Liver (tissue), 9 donors: ENCODE measurements around the gene ACTN4. TPM values are rescaled to one million over a fixed set of nuclear protein-coding genes. Genes with fewer than 3 reads are reported as not detected.

Experiments
- DNase-seq: peaks from one replicate; pipeline ENCODE4 v3.0.0-alpha.2; 2017; ENCODE audit warnings: low spot score
- H3K27ac ChIP-seq, 2 donors: one replicate each; pipeline ENCODE4 v1.7.0; 2013; ENCODE audit warnings: inconsistent platforms in 2 of 2, low read length in 2 of 2, control low read depth in 1 of 2, low read depth in 1 of 2, mild to moderate bottlenecking in 1 of 2
- H3K27me3 ChIP-seq, 4 donors: one replicate each; pipeline versions ENCODE4 v1.6.1 to v1.7.0; 2013; ENCODE audit warnings: low read length in 3 of 4, inconsistent platforms in 1 of 4, mild to moderate bottlenecking in 1 of 4, moderate library complexity in 1 of 4; ENCODE audit not compliant: control insufficient read depth in 4 of 4, insufficient read depth in 4 of 4
- H3K36me3 ChIP-seq, 4 donors: one replicate each; pipeline versions ENCODE4 v1.6.1 to v1.7.0; 2013; ENCODE audit warnings: low read length in 3 of 4, mild to moderate bottlenecking in 3 of 4, low read depth in 1 of 4, moderate library complexity in 1 of 4; ENCODE audit not compliant: control insufficient read depth in 4 of 4, insufficient read depth in 3 of 4
- H3K4me1 ChIP-seq, 4 donors: one replicate each; pipeline versions ENCODE4 v1.6.1 to v1.7.0; 2013; ENCODE audit warnings: low read length in 3 of 4, mild to moderate bottlenecking in 3 of 4, moderate library complexity in 1 of 4; ENCODE audit not compliant: control insufficient read depth in 4 of 4, insufficient read depth in 4 of 4
- H3K4me3 ChIP-seq, 3 donors: one replicate each; pipeline versions ENCODE4 v1.6.1 to v1.7.0; 2013; ENCODE audit warnings: low read length in 3 of 3, control low read depth in 1 of 3, low read depth in 1 of 3, mild to moderate bottlenecking in 1 of 3
- H3K9ac ChIP-seq, 2 donors: one replicate each; pipeline ENCODE4 v1.7.0; 2013; ENCODE audit warnings: low read length in 2 of 2, mild to moderate bottlenecking in 2 of 2, moderate library complexity in 2 of 2, control low read depth in 1 of 2, low read depth in 1 of 2
- H3K9me3 ChIP-seq, 4 donors: one replicate each; pipeline versions ENCODE4 v1.6.1 to v1.7.0; 2013; ENCODE audit warnings: low read length in 3 of 4; ENCODE audit not compliant: control insufficient read depth in 4 of 4
- EGR1 ChIP-seq, 2 donors: IDR thresholded peaks; 2 replicates each; pipeline ENCODE4 v1.6.1; 2016 to 2018; ENCODE audit warnings: antibody characterized with exemption in 2 of 2, low read depth in 2 of 2
- FOXA2 ChIP-seq: IDR thresholded peaks from 2 replicates; pipeline ENCODE4 v1.6.1; 2016; ENCODE audit warnings: antibody characterized with exemption
- GABPA ChIP-seq, 2 donors: IDR thresholded peaks in 1 of 2; conservative IDR thresholded peaks in 1 of 2; 2 replicates each; pipeline ENCODE4 v1.6.1; 2016; ENCODE audit warnings: antibody characterized with exemption in 2 of 2, mild to moderate bottlenecking in 1 of 2, moderate library complexity in 1 of 2
- HNF4A ChIP-seq, 2 donors: conservative IDR thresholded peaks; 2 replicates each; pipeline ENCODE4 v1.6.1; 2016; ENCODE audit warnings: antibody characterized with exemption in 2 of 2, mild to moderate bottlenecking in 2 of 2
- HNF4G ChIP-seq: IDR thresholded peaks from 2 replicates; pipeline ENCODE4 v1.6.1; 2016; ENCODE audit warnings: antibody characterized with exemption
- JUND ChIP-seq, 2 donors: IDR thresholded peaks; 2 replicates each; pipeline ENCODE4 v1.6.1; 2016; ENCODE audit warnings: antibody characterized with exemption in 2 of 2
- NR2F2 ChIP-seq: IDR thresholded peaks from 2 replicates; pipeline ENCODE4 v1.6.1; 2016; ENCODE audit warnings: antibody characterized with exemption
- RAD21 ChIP-seq, 2 donors: IDR thresholded peaks; 2 replicates each; pipeline ENCODE4 v1.6.1; 2016; ENCODE audit warnings: antibody characterized with exemption in 2 of 2, mild to moderate bottlenecking in 2 of 2
- RXRA ChIP-seq, 2 donors: IDR thresholded peaks; 2 replicates each; pipeline ENCODE4 v1.6.1; 2017 to 2018; ENCODE audit warnings: antibody characterized with exemption in 2 of 2, mild to moderate bottlenecking in 1 of 2
- SP1 ChIP-seq: IDR thresholded peaks from 2 replicates; pipeline ENCODE4 v1.6.1; 2018; ENCODE audit warnings: antibody characterized with exemption, mild to moderate bottlenecking
- TAF1 ChIP-seq: conservative IDR thresholded peaks from 2 replicates; pipeline ENCODE4 v1.6.1; 2016; ENCODE audit warnings: antibody characterized with exemption, mild to moderate bottlenecking
- YY1 ChIP-seq: IDR thresholded peaks from 2 replicates; pipeline ENCODE4 v1.6.1; 2016; ENCODE audit warnings: antibody characterized with exemption, mild to moderate bottlenecking
- WGBS: extraction: QIAGEN DNeasy Blood & Tissue Kit; methylation state at CpG from one replicate; pipeline ENCODE4 v1.1.7; 2013; 5-methylcytosine and 5-hydroxymethylcytosine counted together
- polyA plus RNA-seq, 2 donors: library from polyadenylated mRNA; stranded (reverse) in 1 of 2; unstranded in 1 of 2; fragments of 200-250 nt in 1 of 2; fragments of >200 nt in 1 of 2; fragmentation: Nextera tagmentation in 1 of 2; extraction: Ambion mirVana in 1 of 2; gene quantifications; one replicate each; pipeline versions ENCODE4 v1.2.1 to v1.2.3, GENCODE V29; 2013 to 2015
- total RNA-seq, 2 donors: library from RNA; depleted of rRNA; stranded (reverse); fragments of >200 nt; gene quantifications; one replicate each; pipeline ENCODE4 v1.2.3, GENCODE V29; 2014
- TF ChIP-seq, protein P1 (sequence below): IDR thresholded peaks from 2 replicates; pipeline ENCODE4 v1.6.1; 2016; ENCODE audit warnings: antibody characterized with exemption, mild to moderate bottlenecking
- TF ChIP-seq, protein P2 (sequence below): IDR thresholded peaks from 2 replicates; pipeline ENCODE4 v1.6.1; 2016; ENCODE audit warnings: antibody characterized with exemption
- TF ChIP-seq, protein P3 (sequence below): IDR thresholded peaks from 2 replicates; pipeline ENCODE4 v1.6.1; 2016; ENCODE audit warnings: antibody characterized with exemption
- TF ChIP-seq, protein P4 (sequence below): fragments of 150-350 bp; IDR thresholded peaks from 2 replicates; pipeline ENCODE4 v1.5.1; 2017; ENCODE audit warnings: improper control_type of control experiment, low read depth, low read length; ENCODE audit not compliant: missing input control
- TF ChIP-seq, protein P5 (sequence below): IDR thresholded peaks from 2 replicates; pipeline ENCODE4 v1.6.1; 2016; ENCODE audit warnings: antibody characterized with exemption
- donor health status: healthy.
- donor health status: healthy.
- donor health status: healthy.
- donor health status: healthy.
- donor health status: healthy.

Gene ACTN4
- total and polyA plus RNA-seq, 4 donors: 35.4 to 164 (median 98.7) TPM

DNA sequence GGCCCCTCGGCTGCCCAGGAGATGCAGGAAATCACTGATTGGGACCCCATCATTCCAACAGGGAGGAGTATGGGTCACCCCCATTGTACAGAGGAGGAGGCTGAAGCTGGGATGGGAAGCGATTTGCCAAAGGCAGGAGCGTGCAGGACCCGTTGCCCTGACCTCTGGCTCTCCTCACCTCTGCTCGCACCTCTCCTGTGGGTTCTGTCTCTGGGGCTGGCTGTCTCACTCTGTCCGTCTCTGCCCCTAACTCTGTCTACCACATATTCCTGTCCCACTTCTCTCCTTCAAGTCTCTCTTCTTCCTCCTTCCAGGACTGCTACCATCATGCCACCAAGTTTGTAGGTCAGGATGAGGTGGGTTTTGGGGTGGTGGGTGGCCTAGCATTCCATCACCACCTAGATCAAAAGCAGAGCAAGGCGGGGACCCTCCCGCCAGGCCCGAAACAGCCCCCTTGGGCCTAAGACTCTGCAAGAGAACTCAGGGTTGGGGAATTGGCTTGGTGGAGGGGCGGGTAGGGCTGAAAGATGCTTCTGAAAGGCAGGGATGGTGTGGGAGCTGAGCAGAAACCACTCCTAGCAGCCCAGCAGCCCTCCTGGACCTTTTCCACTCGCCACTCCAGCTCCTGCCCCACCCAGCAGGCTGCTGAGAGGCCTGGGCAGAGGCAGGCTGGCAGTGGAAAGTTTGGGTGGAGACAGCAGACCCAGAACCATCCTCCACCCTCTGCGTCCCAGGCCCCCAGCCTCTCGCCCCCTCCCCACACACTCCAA lies 126.9 kb downstream of the ACTN4 start:
- DNase-seq: no peak
- no peak overlapping the region for H3K27ac ChIP-seq
- 84% methylated on average over 13 of the region's 13 CpGs for WGBS
- no peaks in the 10 kb centered on the region for H3K9me3 ChIP-seq
- H3K27me3 ChIP-seq: no peaks in the 10 kb centered on the region
- no peaks in the 10 kb centered on the region for H3K36me3 ChIP-seq
- H3K4me1 ChIP-seq: peaks cover 0 to 1% (median 0%) of the 10 kb centered on the region in 4 donors
- TF ChIP-seq HNF4G (no peak), NR2F2 (no peak), FOXA2 (no peak), RXRA (IDR thresholded peaks at IDR 0.05) (no peak), GABPA (IDR thresholded peaks at IDR 0.05 in 1 of 2, conservative IDR thresholded peaks at IDR 0.05 in 1 of 2) (no peak), EGR1 (IDR thresholded peaks at IDR 0.05; ENCODE audit: low read depth in 2 of 2) (no peak), JUND (IDR thresholded peaks at IDR 0.05) (no peak), HNF4A (conservative IDR thresholded peaks at IDR 0.05) (no peak), TAF1 (no peak), SP1 (no peak), YY1 (no peak)
- TF ChIP-seq, protein P1, sequence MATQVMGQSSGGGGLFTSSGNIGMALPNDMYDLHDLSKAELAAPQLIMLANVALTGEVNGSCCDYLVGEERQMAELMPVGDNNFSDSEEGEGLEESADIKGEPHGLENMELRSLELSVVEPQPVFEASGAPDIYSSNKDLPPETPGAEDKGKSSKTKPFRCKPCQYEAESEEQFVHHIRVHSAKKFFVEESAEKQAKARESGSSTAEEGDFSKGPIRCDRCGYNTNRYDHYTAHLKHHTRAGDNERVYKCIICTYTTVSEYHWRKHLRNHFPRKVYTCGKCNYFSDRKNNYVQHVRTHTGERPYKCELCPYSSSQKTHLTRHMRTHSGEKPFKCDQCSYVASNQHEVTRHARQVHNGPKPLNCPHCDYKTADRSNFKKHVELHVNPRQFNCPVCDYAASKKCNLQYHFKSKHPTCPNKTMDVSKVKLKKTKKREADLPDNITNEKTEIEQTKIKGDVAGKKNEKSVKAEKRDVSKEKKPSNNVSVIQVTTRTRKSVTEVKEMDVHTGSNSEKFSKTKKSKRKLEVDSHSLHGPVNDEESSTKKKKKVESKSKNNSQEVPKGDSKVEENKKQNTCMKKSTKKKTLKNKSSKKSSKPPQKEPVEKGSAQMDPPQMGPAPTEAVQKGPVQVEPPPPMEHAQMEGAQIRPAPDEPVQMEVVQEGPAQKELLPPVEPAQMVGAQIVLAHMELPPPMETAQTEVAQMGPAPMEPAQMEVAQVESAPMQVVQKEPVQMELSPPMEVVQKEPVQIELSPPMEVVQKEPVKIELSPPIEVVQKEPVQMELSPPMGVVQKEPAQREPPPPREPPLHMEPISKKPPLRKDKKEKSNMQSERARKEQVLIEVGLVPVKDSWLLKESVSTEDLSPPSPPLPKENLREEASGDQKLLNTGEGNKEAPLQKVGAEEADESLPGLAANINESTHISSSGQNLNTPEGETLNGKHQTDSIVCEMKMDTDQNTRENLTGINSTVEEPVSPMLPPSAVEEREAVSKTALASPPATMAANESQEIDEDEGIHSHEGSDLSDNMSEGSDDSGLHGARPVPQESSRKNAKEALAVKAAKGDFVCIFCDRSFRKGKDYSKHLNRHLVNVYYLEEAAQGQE: no peak
- TF ChIP-seq, protein P2, sequence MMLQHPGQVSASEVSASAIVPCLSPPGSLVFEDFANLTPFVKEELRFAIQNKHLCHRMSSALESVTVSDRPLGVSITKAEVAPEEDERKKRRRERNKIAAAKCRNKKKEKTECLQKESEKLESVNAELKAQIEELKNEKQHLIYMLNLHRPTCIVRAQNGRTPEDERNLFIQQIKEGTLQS: no peak
- TF ChIP-seq, protein P3, sequence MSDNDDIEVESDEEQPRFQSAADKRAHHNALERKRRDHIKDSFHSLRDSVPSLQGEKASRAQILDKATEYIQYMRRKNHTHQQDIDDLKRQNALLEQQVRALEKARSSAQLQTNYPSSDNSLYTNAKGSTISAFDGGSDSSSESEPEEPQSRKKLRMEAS: no peak
- TF ChIP-seq, protein P4, sequence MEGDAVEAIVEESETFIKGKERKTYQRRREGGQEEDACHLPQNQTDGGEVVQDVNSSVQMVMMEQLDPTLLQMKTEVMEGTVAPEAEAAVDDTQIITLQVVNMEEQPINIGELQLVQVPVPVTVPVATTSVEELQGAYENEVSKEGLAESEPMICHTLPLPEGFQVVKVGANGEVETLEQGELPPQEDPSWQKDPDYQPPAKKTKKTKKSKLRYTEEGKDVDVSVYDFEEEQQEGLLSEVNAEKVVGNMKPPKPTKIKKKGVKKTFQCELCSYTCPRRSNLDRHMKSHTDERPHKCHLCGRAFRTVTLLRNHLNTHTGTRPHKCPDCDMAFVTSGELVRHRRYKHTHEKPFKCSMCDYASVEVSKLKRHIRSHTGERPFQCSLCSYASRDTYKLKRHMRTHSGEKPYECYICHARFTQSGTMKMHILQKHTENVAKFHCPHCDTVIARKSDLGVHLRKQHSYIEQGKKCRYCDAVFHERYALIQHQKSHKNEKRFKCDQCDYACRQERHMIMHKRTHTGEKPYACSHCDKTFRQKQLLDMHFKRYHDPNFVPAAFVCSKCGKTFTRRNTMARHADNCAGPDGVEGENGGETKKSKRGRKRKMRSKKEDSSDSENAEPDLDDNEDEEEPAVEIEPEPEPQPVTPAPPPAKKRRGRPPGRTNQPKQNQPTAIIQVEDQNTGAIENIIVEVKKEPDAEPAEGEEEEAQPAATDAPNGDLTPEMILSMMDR: no peak
- H3K9ac ChIP-seq: no peak overlapping the region
- no peak overlapping the region for H3K4me3 ChIP-seq

DNA sequence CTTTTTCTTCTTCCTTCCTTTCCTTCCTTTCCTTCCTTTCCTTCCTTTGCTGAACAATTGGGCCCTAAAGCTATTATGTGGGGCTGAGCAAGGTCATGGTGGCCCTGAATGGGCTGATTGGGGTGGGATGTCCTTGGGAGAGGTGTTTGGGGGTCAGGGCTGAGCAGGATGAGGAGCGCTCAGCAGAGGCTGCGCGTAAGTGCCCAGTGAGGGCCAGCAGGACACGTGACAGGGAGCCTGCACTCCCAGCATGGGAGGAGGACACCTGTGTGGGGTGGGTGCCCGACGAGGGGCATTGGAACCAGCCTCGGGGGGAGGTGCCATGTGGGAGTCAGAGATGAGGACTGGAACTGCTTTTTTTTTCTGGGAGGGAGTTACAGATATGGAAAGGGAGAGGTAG lies 131.3 kb downstream of the ACTN4 start:
- Histone ChIP-seq H3K9me3 (no peaks in the 10 kb centered on the region), H3K9ac (no peak overlapping the region), H3K27ac (no peak overlapping the region), H3K36me3 (no peaks in the 10 kb centered on the region), H3K4me3 (no peak overlapping the region), H3K27me3 (no peaks in the 10 kb centered on the region), H3K4me1 (no peaks in the 10 kb centered on the region)
- WGBS: 82% methylated on average over 7 of the region's 7 CpGs
- no peak for DNase-seq
- TF ChIP-seq, protein P4: no peak
- TF ChIP-seq, protein P5, sequence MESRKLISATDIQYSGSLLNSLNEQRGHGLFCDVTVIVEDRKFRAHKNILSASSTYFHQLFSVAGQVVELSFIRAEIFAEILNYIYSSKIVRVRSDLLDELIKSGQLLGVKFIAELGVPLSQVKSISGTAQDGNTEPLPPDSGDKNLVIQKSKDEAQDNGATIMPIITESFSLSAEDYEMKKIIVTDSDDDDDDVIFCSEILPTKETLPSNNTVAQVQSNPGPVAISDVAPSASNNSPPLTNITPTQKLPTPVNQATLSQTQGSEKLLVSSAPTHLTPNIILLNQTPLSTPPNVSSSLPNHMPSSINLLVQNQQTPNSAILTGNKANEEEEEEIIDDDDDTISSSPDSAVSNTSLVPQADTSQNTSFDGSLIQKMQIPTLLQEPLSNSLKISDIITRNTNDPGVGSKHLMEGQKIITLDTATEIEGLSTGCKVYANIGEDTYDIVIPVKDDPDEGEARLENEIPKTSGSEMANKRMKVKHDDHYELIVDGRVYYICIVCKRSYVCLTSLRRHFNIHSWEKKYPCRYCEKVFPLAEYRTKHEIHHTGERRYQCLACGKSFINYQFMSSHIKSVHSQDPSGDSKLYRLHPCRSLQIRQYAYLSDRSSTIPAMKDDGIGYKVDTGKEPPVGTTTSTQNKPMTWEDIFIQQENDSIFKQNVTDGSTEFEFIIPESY: no peak
- TF ChIP-seq, protein P3: no peak
- TF ChIP-seq RAD21 (IDR thresholded peaks at IDR 0.05) (no peak), TAF1 (no peak), HNF4A (conservative IDR thresholded peaks at IDR 0.05) (no peak), FOXA2 (no peak), HNF4G (no peak)
- TF ChIP-seq, protein P1: no peak
